T-helper 17 cell (primary cell): ENCODE data around the gene NAA20. TPM values are rescaled to one million over a fixed set of nuclear protein-coding genes. Genes with fewer than 3 reads are reported as not detected.

Experiments
- ATAC-seq: fragments of 150-1000 bp; cut with Tn5 transposase; 2 replicates; pipeline ENCODE4 v1.10.0; 2021; ENCODE audit warnings: mild to moderate bottlenecking, moderate library complexity
- DNase-seq, 3 donors: peaks; one replicate each; pipeline versions ENCODE4 v3.0.0 to v3.0.0-alpha.2; 2020 to 2021
- H3K9me3 ChIP-seq: one replicate; pipeline ENCODE4 v1.7.0; 2013; ENCODE audit warnings: low read length, mild to moderate bottlenecking; ENCODE audit not compliant: control insufficient read depth, poor library complexity, severe bottlenecking
- H3K27ac Mint-ChIP-seq: one replicate; pipeline ENCODE4 v1.8.0; 2022; ENCODE audit warnings: mild to moderate bottlenecking, moderate library complexity, mixed read lengths
- H3K27me3 Mint-ChIP-seq: one replicate; pipeline ENCODE4 v1.8.0; 2022; ENCODE audit warnings: mixed read lengths
- H3K36me3 Mint-ChIP-seq: one replicate; pipeline ENCODE4 v1.8.0; 2022; ENCODE audit warnings: low read depth, mixed read lengths
- H3K4me1 Mint-ChIP-seq: one replicate; pipeline ENCODE4 v1.8.0; 2022; ENCODE audit warnings: mild to moderate bottlenecking, mixed read lengths
- H3K4me3 Mint-ChIP-seq: one replicate; pipeline ENCODE4 v1.8.0; 2022; ENCODE audit warnings: mild to moderate bottlenecking, moderate library complexity, mixed read lengths
- total RNA-seq, 4 donors: library from RNA in 2 of 4; stranded (reverse) in 2 of 4; gene quantifications; one replicate each; pipeline ENCODE4 v1.2.3 and lab custom pipeline; 2022 to 2026

NAA20 gene
- total RNA-seq, 2 donors from 2014 or later = 22.4 to 25.3 TPM

DNA sequence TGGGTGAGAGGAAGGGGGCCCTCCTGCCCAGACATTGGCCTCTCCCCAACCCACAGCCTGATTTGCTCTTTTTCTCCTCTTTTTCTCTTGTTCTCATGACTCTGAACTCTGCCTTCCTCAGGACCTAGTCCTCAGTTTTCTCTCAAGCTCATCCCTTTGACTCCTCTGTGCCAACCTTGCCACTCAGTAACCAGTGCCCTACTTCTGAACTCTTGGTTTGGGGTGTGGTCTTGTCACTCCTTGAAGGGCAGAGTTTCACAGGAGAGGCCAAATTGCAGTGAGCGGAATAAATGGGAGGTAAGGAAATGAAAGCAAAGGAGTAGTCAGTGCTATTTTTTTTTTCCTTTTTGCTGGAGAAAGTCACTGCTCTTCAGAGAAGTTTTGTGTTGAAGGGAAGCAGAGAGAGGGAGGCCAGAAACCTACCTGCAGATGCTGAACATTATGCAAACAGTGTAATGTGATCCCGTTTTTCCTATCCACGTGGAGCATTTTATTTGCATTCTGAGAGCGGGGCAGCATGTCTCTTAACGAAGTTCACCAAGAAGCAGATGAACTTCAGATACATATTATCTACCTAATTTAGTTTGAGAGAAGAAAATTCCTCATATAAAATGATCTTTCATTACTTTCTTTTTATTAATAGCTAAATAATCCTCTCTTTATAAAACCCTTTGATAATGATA, 62.1 kb downstream of the NAA20 start:
- H3K9me3 ChIP-seq = no peaks in the 10 kb centered on the region
- H3K27ac Mint-ChIP-seq = no peak overlapping the region
- H3K4me3 Mint-ChIP-seq = no peak overlapping the region
- peaks cover 38% of the 10 kb centered on the region for H3K27me3 Mint-ChIP-seq
- DNase-seq (no peak), ATAC-seq (no peak)
- H3K36me3 Mint-ChIP-seq = no peaks in the 10 kb centered on the region
- peaks cover 9% of the 10 kb centered on the region for H3K4me1 Mint-ChIP-seq

Other genes with a start within 250 kb of the NAA20 start
- gene CRNKL1, start 35.1 kb downstream of the NAA20 start, total RNA-seq = 10 to 100 TPM; 21.6 to 22.8 TPM
- not detected for gene CFAP61, start 35.2 kb downstream of the NAA20 start, total RNA-seq